GM18499 (cell line): ENCODE measurements around the gene ADAMTS6.

Experiments used
- ATAC-seq: cut with Tn5 transposase; IDR thresholded peaks from one replicate; pipeline ENCODE4 v1.9.1; 2021; ENCODE audit warnings: moderate number of reproducible peaks; ENCODE audit not compliant: insufficient read depth, unreplicated experiment

ADAMTS6 gene

GRCh38 chr5:65120371-65120967, 361.3 kb downstream of the ADAMTS6 start:
- ATAC-seq = no peak

GRCh38 chr5:65117525-65117924, 364.2 kb downstream of the ADAMTS6 start:
- ATAC-seq = no peak

DNA sequence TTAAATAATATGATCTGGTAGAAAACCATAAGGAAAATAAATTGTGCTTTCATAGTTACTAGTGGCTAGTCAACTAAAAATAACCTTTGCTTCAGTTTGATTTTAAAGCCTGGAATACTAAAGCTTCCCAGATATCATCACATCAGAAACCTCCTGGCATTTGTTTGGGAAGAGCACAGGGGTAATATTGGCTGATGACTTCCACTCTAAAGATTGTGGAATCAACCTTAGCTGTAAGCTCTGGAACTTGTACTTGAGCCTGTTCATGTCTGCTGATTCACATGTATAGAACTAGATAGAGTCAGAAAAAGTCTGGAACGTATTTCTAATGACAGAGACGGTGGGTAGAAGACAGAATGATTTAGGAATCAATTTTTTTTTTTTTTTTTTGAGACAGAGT, 367.9 kb downstream of the ADAMTS6 start:
- ATAC-seq = no peak

- no peak for ATAC-seq
Measured at GRCh38 chr5:65111961-65112658, 369.6 kb downstream of the ADAMTS6 start.

GRCh38 chr5:65108786-65109743, 372.7 kb downstream of the ADAMTS6 start:
- ATAC-seq = no peak

DNA sequence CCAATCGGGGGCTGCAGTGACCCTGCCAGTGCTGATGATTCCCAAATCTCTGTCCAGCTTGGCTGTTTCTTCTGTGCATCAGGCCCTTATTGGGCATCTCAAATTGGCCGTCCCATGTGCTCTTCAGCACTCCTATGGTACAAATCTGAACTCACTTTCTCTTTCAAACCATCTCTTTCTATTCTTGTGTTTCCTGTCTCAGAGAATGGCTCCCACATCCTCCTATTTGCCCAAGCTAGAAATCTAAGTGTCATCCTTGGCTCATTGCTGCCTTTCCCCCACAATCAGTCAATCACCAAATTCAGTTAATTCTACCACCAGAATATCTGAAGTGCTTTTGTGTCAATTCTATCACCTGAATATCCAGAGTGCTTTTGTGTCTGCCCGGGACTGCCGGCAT, 376.4 kb downstream of the ADAMTS6 start:
- ATAC-seq = no peak

- no peak for ATAC-seq
Measured at GRCh38 chr5:65104831-65105230, 376.9 kb downstream of the ADAMTS6 start.

DNA sequence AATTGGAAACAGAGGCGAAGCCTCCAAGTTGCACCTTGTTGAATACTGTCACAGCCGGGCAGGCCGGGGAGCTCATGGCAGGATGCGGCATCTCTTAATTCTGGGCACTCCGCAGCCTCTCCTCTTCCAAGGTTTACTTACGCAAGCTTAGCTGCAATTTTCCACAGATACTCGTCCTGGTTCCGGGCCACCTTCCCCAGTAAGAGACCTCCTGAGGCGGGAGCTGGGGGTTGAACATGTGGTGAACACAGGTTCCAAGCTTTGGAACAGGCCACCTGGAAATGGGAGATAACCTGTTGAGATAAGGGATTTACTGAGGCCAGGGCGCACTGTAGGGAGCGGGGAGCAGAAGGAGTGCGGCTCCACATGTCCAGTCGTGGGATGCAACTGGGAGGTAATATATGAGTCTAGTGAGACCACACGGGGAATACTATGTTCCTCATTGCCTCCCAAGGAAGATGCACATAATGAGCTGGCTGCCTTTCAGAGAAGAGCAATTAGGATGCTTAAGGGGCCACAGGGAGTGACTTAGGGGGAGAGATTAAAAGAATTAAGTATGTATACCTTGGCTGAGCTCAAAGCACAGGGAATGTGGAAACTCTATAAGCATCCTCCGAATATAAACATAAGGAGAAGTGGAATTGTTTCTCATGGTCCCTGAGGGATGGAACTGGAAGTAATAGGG, 377.8 kb downstream of the ADAMTS6 start:
- ATAC-seq = no peak

- no peak for ATAC-seq
Measured at GRCh38 chr5:65102976-65103711, 378.6 kb downstream of the ADAMTS6 start.

GRCh38 chr5:65102371-65102975, 379.2 kb downstream of the ADAMTS6 start:
- ATAC-seq = no peak

DNA sequence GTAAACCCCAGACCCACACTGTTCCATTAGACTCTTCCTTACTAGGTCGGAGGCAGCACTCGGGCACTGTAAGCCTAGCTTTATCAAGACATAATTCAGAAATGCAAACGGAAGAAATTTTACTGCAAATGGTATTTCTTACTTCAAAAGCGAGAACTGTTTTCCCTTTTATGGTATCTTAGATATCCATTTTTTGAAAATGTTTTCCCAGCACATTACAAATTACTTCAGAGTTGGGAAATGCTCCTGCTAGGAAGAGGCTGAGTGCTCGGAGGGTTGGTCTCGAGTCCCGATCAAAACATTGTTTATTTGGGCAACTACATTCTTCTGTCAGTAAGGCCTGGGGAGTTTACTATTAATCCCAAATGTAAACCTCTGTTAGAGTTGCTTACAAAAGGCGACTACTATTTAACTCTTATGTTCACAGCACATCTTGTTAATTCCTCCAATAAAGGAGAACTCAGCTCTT, 380.1 kb downstream of the ADAMTS6 start:
- no peak for ATAC-seq

DNA sequence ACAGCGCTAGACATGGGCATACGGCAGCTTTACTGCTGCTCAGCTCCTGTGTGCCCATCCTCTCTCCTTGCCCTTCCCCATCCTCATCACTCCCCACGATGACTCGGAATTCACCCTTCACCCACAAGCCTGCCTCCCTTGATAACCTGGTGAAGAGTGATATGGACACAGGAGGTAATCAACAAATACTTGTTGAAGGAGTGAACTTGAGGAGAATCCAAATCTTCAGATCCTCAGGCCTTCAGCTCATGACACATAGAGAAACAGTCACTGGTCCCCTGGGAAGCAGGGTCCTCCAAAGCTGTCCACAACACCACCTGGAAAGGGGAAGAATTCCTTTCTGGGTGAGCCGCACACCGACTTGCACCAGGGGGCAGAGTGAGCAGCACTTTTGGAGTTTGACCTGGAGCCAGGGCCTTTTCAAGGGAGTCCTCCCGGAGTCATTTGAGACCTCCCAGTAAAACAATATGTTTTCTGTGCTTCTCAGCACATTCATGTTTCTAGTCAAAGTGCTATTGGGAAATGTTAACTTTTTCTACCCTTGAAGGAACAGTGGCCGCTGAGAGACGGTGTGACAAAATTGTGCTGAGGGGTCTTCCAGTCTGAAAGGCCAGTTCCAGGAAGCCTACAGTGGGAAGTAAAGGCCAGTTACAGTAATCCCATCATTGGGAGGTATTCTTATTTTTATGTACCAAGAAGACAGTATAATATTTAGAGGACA, 380.6 kb downstream of the ADAMTS6 start:
- no peak for ATAC-seq
